Ishikawa (cell line): ENCODE results near the gene RGS6.

Experiments used
- CEBPB ChIP-seq: IDR thresholded peaks from 2 replicates; pipeline ENCODE4 v1.6.1; 2012
- CREB1 ChIP-seq: IDR thresholded peaks from 2 replicates; pipeline ENCODE4 v1.6.1; 2012; ENCODE audit warnings: low read depth
- RAD21 ChIP-seq: IDR thresholded peaks from 2 replicates; pipeline ENCODE4 v1.6.1; 2012; ENCODE audit warnings: low read depth
- REST ChIP-seq: IDR thresholded peaks from 2 replicates; pipeline ENCODE4 v1.6.1; 2012; ENCODE audit warnings: low read depth, mild to moderate bottlenecking
- TAF1 ChIP-seq: IDR thresholded peaks from 2 replicates; pipeline ENCODE4 v1.6.1; 2012; ENCODE audit warnings: low read depth, mild to moderate bottlenecking
- TEAD4 ChIP-seq: IDR thresholded peaks from 2 replicates; pipeline ENCODE4 v1.6.1; 2012
- YY1 ChIP-seq: IDR thresholded peaks from 2 replicates; pipeline ENCODE4 v1.6.1; 2012; ENCODE audit warnings: low read depth
- ZBTB7A ChIP-seq: IDR thresholded peaks from 2 replicates; pipeline ENCODE4 v1.6.1; 2012; ENCODE audit warnings: low read depth
- TF ChIP-seq, protein P1 (sequence below): IDR thresholded peaks from 2 replicates; pipeline ENCODE4 v1.6.1; 2012

- no peak for TF ChIP-seq ZBTB7A
- no peak for TF ChIP-seq YY1
- TF ChIP-seq TEAD4: no peak
- no peak for TF ChIP-seq RAD21
- no peak for TF ChIP-seq CREB1
- no peak for TF ChIP-seq REST
- no peak for TF ChIP-seq CEBPB
- TF ChIP-seq, protein P1, sequence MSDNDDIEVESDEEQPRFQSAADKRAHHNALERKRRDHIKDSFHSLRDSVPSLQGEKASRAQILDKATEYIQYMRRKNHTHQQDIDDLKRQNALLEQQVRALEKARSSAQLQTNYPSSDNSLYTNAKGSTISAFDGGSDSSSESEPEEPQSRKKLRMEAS: no peak
- no peak for TF ChIP-seq TAF1
These were observed 682.1 kb downstream of the RGS6 start for GRCh38 chr14:72614365-72614764.
